Transverse colon (tissue), 4 donors: ENCODE results near the gene NDUFS3.

Experiments used
- EP300 ChIP-seq: sonication (generic); formaldehyde crosslinking; IDR thresholded peaks from one replicate; pipeline ENCODE4 v1.6.1; 2017; ENCODE audit warnings: antibody characterized with exemption, low read depth
- POLR2A ChIP-seq: fragments of 450-650 bp; IDR thresholded peaks from one replicate; pipeline ENCODE4 v1.6.1; 2016; ENCODE audit warnings: antibody characterized with exemption, mild to moderate bottlenecking, moderate library complexity
- POLR2AphosphoS5 ChIP-seq, 3 donors: sonication (generic); formaldehyde crosslinking; IDR thresholded peaks; one replicate each; pipeline ENCODE4 v1.6.1; 2016; ENCODE audit warnings: antibody characterized with exemption in 3 of 3
- TF ChIP-seq, protein P1 (sequence below), 5 experiments: fragments of 200-600 bp in 3 of 5; fragments of 450-650 bp in 2 of 5; sonication (generic) in 3 of 5; IDR thresholded peaks; 1 replicate in 2 of 5; 2 replicates in 3 of 5; pipeline ENCODE4 v1.5.1; 2016 to 2017; ENCODE audit warnings: antibody characterized with exemption in 5 of 5, inconsistent platforms in 3 of 5, mild to moderate bottlenecking in 2 of 5, moderate library complexity in 1 of 5

DNA sequence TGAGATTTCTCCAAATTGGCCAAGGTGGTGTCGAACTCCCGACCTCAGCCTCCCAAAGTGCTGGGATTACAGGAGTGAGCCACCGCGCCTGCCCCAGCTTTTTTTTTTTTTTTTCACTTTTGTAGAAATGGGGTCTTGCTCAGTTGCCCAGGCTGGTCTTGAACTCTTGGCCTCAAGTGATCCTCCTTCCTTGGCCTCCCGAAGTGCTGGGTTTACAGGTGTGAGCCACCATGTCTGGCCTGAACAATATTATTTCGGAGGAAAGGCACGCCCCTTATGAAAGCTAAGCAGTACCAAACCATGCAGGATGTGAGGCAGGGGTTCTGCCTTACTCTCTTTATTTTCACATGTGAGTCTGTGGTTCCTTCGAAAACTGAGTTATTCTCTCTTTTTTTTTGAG lies 47.4 kb downstream of the NDUFS3 start:
- TF ChIP-seq, protein P1, sequence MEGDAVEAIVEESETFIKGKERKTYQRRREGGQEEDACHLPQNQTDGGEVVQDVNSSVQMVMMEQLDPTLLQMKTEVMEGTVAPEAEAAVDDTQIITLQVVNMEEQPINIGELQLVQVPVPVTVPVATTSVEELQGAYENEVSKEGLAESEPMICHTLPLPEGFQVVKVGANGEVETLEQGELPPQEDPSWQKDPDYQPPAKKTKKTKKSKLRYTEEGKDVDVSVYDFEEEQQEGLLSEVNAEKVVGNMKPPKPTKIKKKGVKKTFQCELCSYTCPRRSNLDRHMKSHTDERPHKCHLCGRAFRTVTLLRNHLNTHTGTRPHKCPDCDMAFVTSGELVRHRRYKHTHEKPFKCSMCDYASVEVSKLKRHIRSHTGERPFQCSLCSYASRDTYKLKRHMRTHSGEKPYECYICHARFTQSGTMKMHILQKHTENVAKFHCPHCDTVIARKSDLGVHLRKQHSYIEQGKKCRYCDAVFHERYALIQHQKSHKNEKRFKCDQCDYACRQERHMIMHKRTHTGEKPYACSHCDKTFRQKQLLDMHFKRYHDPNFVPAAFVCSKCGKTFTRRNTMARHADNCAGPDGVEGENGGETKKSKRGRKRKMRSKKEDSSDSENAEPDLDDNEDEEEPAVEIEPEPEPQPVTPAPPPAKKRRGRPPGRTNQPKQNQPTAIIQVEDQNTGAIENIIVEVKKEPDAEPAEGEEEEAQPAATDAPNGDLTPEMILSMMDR (IDR thresholded peaks at IDR 0.05) = no peak
- TF ChIP-seq POLR2A (no peak), POLR2AphosphoS5 (IDR thresholded peaks at IDR 0.05) (no peak), EP300 (no peak)
